HG03196 (cell line): ENCODE measurements around the gene PDCD2L.
"Not testable (repeated sequence)": the region's sequence is repeated elsewhere in the genome, so short reads cannot be mapped to it uniquely, and the experiment has no call there.

ENCODE experiments used
- ATAC-seq: cut with Tn5 transposase; IDR thresholded peaks from one replicate; pipeline ENCODE4 v1.9.1; 2021; ENCODE audit not compliant: unreplicated experiment

PDCD2L gene, protein sequence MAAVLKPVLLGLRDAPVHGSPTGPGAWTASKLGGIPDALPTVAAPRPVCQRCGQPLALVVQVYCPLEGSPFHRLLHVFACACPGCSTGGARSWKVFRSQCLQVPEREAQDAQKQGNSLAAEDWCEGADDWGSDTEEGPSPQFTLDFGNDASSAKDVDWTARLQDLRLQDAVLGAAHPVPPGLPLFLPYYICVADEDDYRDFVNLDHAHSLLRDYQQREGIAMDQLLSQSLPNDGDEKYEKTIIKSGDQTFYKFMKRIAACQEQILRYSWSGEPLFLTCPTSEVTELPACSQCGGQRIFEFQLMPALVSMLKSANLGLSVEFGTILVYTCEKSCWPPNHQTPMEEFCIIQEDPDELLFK

DNA sequence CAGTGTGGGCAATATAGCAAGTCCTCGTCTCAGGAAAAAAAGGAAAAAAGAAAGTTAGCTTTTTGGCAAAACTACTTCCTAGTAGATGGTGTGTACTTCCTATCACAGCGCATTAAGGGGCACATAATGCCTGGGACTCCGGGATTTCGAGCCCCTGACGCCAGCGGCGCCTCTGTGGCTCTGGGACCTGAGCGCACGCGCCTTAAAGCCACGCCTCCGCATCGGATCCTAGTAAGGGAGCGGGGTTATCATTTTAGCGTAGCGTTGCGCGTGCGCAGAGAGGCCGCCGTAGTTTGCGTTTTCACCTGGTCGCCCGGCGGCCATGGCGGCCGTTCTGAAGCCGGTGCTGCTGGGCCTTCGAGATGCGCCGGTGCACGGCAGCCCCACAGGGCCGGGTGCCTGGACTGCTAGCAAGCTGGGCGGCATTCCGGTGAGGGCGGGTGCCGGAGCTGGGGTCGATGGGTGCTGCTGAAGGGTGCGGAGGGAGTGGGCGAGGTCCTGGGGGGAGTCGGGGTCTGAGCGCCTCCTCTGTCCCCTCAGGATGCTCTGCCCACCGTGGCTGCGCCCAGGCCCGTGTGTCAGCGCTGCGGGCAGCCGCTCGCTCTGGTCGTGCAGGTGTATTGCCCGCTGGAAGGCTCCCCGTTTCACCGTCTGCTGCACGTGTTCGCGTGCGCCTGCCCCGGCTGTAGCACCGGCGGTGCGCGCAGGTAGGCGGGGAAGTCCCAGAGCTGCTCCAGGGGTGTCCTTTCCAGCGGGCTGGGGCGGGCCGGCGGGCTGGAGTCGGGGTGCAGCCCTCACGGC is at the start of gene PDCD2L:
TSS of gene PDCD2L (plus strand) at position 291 of the 801 bp plus-strand sequence. CDS start at position 323, 32 bp downstream.
- ATAC-seq, result peak; percentile 82

DNA sequence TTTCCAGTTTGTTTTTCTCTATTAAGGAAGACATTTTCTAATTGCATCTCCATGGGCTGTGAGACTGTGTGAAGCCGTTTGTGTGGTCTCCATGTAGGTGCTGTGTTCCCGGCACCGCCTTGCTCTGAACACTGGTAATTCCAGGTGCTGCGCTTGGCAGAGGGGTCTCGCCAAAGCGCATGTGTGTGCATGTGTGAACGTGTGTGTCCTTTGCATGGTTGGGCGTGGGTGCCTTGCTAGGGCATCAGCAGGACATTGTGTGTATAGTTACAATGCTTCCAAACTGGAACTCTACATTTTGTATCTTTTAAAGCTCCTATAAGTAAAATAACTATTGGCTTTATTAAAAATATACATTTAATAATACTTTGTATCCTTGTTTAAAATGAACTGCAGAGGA is 49.0 kb upstream of the PDCD2L start:
- ATAC-seq, result no peak

DNA sequence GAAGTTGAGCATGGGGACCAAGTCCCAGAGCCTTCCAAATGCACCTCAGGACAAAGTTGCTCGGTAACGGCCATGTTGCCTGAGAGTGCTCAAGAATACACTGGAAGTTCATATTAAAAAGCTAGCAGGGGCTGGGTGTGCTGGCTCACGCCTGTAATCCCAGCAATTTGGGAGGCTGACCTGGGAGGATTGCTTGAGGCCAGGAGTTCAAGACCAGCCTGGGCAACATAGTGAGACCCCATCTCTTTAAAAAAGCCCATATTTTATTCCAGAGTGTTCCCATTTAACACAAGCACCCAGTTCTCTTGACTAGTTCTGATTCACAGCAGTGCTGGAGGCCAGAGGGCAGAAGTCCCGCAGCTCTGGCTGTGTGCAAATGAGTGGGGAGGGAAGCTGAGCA is 47.3 kb upstream of the PDCD2L start:
- ATAC-seq, result no peak

DNA sequence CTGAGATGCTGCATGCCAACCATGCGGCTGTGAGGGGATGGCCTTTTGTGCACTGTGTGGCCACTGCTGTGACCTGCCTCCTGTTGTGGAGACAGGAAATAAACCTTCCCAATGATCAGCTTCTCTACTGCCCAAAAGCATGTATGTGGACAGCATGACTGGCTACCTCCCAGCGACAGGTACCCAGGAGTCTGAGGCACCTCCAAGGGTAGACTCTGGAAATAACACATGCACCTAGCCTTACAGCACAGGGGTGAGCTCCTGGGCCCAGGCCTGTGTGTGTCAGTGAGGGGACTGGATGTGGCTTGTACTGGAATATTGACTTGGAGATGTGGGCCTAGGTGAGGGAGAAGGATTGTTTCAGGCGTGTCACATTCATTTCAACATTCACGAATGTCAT is 46.8 kb upstream of the PDCD2L start:
- no peak for ATAC-seq

DNA sequence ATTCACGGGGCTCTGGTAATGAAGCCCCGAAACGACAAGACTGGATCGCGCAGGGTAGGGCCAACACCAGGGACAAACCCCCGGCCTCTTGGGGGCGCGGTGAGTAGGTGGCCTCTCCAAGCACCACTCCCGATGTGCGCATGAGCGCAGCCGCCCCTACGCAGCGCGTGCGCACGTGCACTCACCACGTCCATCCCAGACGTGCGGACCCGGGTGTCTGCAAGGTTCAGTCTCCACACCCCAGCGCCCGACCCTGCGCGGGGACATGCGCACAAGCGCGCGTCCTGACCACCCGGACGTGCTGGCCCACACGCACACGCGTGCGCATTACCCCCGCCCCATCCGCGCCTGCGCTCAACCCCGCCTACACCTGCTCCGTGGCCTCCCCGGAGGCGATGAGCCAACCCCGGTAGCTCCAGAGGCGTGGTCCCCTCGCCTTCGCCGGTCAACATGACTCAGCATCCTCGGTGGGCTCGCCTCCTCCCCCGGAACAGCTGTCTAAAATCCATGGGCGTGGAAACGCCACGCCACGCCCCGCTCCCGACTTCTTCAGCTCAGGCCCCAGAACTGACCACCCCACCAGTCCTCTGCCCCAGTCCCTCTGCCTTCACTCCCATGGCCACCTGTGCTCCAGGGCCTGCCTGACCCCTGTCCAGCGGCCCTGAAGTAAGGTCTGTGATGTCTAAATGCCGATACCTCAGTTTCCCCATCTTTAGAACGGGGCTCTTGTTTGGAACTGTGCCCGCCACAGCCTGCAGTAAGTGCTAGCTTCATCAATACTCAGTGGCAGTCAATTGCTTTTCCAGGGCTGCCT is 44.9 kb upstream of the PDCD2L start:
- peak; percentile 84 for ATAC-seq

DNA sequence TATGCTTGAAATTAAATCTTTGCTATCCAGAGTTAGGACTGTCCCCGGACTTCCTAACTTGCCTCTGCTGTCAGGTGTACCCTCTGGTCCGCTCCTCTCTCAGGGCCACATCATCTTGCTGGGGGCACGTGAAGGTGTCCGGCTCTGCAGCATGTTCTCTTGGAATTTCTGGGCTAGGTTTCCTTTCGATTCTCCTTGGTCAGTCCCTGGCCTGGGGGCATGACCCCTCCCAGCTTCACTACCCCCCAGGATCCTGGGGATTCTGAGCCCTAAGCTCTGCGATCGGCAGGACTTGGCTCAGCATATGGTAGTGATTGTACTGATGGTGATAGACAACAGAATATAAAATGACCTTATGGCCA is 44.3 kb upstream of the PDCD2L start:
- ATAC-seq, result no peak

DNA sequence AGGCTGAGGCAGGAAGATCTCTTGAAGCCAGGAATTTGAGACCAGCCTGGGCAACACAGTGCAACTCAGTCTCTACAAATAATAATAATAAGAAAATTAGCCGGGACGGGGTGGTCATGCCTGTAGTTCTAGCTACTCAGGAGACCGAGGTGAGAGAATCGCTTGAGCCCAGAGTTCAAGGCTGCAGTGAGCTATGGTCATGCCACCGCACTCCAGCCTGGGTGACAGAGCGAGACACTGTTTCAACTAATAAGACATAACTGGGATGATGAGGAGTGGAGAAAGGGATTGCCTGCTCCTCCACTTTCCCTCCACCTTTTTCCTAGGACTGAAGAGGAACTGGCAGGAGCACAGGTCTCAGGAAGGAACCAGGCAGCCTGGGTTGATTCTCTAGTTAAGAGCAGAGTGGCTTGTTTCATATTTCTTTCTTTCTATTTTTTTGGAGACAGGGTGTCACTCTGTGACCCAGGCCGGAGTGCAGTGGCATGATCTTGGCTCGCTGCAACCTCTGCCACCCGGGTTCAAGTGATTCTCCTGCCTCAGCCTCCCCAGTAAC is 43.8 kb upstream of the PDCD2L start:
- no peak for ATAC-seq

DNA sequence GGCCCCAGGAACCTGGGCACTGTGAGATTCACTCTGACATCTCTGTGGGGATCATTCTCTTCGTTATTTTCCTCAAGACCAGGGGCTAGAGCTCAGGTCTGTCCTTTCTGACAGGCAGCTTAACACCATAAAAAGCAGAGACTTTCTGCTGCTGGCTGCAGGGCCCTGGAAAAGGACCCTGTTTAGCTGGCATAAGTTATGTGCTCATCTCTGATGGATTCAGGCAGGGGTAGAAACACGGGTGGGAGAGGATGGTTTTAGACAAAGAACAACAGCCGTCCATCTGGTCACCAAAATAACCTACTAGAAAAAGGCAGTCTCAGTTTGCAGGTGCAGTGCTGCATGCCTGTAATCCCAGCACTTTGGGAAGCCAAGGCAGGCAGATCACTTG is 41.5 kb upstream of the PDCD2L start:
- ATAC-seq, result no peak

DNA sequence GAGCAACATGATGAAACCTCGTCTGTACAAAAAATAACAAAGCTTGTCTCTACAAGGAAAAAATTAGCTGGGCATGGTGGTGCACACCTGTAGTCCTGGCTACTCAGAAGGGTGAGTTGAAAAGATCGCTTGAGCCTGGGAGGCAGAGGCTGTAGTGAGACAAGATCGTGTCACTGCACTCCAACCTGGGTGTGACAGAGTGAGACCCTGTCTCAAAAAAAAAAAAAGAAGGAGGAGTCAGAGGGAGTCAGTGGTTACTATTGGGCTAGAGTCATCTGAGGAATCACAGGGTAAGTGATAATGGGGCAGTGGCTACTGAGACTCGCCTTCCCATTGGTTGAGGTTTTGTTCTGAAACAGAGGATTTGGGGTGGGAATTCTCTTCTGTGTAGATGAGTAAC is 41.1 kb upstream of the PDCD2L start:
- ATAC-seq, result no peak

DNA sequence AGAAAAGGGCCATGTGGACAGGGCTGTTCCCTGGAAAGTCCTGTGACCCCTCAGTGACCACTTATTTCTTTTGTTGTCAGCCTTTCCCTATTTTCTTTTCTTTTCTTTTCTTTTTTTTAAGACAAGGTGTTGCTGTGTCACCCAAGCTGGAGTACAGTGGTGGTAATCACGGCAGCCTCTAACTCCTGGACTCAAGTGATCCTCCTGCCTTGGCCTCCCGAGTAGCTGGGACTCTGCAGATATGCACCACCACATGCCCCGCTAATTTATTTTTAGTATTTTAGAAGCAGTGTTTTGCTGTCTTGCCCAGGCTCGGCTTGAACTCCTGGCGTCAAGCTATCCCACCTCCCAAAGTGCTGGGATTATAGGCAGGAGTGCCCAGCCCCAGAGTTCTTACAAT is 40.3 kb upstream of the PDCD2L start:
- ATAC-seq, result no peak

DNA sequence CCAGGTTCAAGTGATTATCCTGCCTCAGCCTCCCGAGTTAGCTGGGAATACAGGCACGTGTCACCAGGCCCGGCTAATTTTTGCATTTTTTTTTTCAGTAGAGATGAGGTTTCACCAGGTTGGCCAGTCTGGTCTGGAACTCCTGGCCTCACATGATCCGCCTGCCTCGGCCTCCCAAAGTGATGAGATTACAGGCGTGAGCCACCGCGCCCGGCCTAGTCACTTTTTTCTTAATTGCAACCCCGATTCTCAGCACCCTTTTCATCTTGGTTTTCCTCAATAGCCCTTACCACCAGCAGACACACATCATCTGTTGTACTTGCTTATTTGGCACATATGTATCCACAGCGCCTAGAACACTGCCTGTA is 39.8 kb upstream of the PDCD2L start:
- no peak for ATAC-seq

DNA sequence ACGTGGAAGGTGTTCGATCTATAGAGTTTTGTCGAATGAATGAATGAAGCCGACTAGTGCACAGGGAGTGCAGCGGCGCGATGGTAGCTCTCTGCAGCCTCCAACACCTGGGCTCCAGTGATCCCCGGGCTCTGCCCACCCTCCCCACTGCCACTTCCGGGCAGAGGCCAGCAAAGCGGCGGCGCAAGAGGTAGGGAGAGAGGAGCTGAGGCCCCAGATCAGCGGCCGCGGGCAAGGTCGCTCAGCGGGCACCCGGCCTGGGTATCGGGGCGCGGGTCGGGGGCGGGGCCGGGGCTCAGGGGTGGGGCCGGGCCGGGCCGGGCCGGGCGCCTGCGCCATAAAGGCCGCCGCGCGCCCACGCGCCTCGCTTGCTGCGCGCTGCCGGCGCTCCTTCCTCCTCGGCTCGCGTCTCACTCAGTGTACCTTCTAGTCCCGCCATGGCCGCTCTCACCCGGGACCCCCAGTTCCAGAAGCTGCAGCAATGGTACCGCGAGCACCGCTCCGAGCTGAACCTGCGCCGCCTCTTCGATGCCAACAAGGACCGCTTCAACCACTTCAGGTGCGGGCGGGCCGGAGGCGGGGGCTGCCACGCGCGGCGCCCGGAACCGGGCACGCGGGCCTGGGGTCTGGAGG is 39.3 kb upstream of the PDCD2L start, which contains the start of gene GPI:
TSS of gene GPI (plus strand) at position 367 of the 633 bp plus-strand sequence. CDS start at position 438, 71 bp downstream.
- ATAC-seq, result peak; percentile 75

DNA sequence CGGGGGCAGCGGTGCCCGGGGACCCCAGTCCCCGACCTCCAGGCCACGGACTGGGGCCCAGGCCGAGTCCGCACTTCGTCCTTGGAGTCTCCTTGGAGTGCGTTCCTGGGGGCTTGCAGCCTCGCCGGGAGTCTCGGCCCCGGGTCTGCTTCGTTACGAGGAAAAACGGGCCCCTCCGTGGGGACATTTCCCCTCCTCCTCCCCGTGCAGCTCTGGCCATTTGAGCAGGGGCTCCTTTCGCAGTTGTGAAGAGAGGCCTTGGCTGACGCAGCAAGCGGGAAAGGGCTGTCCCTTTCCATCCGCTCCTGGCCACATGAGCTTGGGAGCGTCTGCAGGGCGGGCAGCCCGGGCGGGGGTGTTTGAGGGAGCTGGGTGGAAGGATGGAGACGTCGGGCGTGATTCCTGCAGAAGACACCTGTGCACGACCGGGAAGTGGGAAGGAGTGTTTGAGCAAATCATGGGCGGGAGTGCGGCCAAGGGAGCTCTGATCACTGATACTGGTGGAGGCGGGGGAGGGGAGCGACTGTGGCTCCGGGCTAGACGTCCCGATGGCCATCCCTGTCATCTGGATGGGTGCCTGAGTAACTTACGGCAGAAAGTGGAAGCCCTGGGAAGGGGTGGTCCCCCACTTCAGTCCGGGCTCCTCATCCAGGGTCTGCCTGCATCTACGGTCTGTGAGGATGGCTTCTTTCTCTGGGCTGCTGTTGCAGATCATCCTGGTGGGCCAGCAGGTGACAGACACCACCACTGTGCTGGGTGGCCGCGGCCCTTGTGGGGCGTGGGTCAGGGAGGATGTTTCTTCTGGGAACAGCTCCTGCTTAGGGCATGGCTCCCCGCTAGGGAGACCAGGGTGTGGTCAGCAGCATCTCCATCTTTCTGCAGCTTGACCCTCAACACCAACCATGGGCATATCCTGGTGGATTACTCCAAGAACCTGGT is 38.5 kb upstream of the PDCD2L start:
- no peak for ATAC-seq

DNA sequence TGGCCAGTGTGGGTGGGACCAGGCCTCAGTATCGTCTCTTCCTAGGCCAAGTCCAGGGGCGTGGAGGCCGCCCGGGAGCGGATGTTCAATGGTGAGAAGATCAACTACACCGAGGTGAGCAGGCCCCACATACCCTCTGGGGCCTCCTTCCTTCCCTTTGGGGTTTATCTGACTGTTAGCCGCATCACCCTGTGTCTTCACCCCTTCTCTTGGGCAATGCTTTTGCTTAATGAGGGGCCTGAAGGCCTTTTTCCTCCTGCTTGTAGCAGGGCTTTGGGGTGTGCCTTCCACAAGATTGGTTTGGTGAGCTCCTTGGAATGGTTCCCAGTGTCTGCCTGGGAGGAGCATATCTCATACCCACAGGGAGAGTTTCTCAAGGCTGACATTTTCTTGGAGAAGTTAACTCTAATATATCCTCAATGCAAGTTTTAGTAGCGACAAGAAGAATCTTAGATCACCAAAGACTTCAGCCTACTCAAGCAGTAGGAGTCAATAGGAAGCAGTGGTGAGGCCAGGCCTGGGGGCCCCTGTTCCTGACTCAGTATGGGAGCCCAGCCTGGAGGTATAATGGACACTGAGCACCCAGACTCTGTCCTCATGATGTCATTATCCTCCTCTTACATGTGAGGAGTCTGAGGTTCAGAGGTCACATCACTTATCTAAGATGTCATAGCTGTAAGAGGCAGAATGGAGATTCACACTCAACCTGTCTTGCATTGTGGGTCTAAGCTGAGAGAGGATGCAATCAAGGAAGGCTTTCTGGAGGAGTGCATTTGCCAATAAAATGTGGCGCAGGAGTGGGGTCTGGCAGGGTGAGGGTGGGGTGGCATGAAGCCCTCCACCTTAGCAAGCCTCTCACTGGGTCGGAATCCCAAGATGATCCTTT is 37.2 kb upstream of the PDCD2L start:
- ATAC-seq, result no peak

DNA sequence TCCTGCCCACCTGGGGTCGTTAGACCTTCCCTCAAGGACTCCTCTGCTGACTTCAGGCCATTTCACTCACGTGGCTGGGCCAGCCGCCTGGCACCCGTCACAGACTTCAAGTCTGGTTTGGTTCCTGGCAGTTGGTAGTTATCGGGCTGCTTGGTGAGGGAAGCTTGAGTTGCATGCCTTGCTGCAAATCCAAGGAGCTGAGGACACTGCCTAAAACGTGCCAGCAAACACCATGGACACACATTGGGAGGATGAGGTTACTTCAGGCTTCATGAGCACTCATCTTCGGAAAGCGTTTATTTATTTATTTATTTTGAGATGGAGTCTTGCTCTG is 36.6 kb upstream of the PDCD2L start:
- no peak for ATAC-seq

DNA sequence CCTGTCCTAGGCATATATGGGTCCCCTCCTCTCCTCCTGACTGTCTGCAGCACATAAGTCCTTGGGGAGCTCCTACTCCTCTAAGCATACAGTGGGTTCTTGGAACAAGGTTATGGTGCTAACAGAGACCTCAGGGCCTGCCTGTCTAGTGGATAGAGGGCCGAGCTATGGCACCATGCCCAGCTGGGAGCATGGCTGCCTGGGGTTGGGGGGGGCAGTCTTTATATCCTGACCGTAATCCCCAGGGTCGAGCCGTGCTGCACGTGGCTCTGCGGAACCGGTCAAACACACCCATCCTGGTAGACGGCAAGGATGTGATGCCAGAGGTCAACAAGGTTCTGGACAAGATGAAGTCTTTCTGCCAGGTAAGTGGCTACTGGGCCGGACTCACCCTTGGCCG is 35.9 kb upstream of the PDCD2L start:
- ATAC-seq, result no peak

DNA sequence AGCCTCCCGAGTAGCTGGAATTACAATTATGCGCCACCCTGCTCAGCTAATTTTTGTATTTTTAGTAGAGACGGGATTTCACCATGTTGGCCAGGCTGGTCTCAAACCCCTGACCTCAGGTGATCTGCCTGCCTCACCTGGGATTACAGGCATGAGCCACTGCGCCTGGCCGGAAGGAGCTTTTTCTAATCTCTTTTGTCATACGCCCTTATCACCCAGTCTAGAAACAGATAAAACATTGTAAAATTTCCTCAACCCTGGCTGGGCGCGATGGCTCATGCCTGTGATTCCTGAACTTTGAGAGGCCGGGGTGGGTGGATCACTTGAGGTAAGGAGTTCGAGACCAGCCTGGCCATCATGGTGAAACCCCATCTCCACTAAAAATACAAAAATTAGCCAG is 35.0 kb upstream of the PDCD2L start:
- not testable (repeated sequence) for ATAC-seq

DNA sequence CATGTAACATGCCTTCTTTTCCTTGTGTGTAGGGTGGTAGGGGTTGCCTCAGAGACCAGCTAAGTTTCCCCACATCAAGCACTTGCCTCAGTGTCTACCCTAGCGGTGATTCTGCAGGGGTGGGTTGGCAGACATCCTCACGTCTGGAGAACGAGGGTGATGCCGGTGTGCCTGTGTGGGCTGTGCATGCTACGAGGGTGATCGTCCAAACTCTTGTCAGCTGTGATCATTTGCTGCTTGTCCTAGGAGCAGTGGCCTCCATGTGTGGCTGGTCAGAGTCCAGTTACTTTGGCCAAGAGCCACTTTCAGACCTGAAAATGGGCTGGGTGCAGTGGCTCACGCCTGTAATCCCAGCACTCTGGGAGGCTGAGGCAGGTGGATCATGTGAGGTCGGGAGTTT is 34.1 kb upstream of the PDCD2L start:
- ATAC-seq, result no peak

DNA sequence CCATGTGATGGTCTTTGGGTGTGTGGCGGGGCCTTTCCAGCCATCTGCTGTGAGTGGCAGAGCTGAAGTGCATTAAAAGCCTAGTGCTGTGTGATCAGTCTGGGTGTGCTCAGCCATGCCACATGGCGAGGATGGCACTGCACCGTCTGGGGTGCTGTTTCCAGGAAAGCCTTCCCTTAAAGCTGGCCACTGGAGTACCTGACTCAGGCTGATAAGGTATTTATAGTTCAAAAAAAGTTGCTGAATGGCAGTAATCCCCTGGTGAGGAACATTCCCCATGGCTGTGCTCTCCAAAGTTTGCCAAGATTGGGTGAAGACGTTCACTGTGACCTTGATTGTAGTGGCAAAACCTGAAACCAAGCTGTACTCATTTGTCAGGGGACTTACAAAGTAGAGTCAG is 33.2 kb upstream of the PDCD2L start:
- ATAC-seq, result no peak
